ENCODE data around the gene GPATCH4. TPM values are rescaled to one million over a fixed set of nuclear protein-coding genes. Genes with fewer than 3 reads are reported as not detected.
A peak's percentile ranks its signal among the peaks of the same experiment; 100 is the strongest.
"Not testable (repeated sequence)": the region's sequence is repeated elsewhere in the genome, so short reads cannot be mapped to it uniquely, and the experiment has no call there.

GPATCH4 gene
- total RNA-seq, 1 donor from 2014 or later, result 33.8 TPM

DNA sequence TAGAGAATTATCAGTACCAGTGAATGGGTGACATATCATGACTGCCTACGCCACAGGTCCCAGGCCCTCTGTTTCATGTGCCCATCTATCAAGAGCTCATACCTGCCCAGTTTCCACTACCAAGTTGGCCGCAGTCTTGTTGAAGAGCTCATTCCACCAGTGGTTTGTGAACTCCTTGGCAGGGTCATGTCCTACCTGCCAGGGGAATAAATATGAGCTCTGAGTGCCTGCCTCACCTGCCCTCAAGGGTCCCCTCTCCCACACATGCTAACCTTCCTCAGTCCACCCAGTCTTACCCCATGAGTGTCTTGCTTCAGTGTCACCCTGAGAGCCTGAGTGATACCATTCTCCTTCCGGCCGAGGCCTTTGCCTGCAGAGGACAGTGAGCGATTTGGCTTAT lies 3.2 kb downstream of the GPATCH4 start:
- no peak for DNase-seq (ENCODE audit: low read depth)

DNA sequence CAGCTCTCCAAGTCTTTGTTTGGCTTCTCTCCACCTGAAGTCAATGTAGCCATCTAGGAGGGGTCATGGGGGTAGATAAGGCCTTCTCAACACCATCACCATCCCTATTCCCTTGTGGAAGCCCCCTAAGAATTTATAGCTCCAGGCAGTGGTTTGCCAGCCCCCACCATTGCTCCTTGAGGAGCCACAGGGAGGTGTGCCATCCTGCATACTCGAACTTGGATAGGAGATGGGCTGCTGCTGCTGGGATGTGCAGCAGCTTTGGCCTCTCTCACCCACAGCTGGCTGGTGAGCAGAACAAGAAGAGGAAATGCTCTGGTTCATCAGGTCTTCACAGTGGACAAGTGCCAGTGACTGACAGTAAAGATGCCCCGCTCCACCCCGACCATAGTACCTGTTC lies 4.9 kb downstream of the GPATCH4 start:
- no peak for DNase-seq (ENCODE audit: low read depth)

DNA sequence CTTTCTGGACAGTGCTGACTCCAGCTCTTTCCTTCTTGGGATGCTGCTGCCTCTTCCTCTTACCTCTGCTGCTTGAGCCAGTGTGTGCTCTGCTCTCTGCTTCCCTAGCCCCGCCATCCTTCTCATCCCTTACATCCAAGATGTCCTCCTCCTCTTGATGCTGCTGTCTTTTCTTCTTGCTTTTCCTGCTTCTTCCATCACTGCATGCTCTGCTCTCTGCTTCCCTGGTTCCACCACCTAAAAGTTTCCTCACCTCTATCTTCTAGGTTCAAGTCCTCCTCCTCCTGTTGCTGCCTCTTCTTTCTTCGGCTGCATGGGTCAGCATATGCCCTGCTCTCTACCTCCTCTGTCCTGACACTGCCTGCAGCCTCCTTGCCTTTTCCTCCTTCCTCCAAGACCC lies 6.3 kb downstream of the GPATCH4 start:
- DNase-seq (ENCODE audit: low read depth), result no peak

DNA sequence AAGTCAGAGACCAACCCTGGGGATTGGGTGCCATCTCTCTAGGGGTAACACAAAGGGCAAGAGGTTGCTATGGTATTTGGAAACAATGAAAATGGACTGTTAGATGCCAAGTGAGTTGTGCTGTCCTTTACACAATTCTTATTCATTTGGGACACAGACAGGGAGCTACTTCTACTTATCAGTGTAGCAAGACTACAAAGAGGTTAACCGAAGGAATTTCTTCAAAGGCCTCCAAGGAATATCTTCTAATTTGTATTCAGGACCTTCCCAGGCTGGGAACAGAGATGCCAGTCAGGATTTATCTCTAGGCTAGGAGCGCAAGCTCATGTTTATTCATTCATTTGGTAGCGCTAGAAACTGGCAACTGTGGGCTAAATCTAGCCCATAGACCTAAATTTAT lies 7.1 kb downstream of the GPATCH4 start:
- no peak for DNase-seq (ENCODE audit: low read depth)

DNA sequence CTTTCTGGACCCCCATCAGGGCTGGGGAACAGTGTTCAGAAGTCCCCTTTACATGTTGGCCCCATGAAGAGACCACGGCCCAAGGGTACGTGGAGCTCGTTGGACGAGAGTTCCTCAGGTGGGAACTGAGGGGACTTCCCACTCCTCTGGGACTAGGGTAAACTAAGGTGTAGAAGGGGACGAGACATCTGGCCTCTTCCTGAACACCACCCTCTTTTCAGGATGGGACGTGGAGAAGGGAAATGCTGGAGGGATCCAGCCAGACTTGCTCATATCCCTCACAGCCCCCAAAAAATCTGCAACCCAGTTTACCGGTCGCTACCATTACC lies 7.7 kb downstream of the GPATCH4 start:
- no peak for DNase-seq (ENCODE audit: low read depth)

DNA sequence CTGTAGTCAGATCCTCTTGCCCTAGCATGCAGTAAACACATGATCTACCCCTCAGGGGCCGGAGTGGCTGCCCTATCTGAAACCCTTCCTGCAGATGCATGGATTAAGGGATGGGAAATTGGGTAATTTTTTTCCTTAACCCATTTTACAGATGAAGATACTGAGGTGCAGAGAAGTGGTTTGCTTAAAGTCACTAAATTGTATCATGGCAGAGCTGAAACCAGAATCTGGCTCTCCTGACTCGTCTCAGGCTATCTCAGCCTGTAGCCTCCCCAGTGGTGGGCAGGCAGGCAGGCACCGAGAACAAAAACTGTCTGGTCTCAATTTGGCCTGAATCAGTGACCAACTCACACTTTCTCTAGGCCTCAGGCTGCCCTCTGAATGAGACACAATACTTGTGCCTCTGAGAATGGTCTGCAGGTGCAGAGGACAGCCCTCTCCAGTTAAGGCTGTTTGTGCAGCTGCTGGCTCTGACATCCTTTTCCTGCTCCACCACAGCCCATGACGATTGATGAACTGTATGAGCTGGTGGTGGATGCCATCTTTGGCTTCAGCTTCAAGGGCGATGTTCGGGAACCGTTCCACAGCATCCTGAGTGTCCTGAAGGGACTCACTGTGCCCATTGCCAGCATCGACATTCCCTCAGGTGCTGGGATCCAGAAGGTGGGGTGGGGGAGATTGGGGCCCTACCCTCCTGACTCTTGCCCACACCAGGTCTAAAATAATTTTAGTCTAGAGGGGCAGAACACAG lies 8.2 kb downstream of the GPATCH4 start:
- DNase-seq (ENCODE audit: low read depth), result no peak

DNA sequence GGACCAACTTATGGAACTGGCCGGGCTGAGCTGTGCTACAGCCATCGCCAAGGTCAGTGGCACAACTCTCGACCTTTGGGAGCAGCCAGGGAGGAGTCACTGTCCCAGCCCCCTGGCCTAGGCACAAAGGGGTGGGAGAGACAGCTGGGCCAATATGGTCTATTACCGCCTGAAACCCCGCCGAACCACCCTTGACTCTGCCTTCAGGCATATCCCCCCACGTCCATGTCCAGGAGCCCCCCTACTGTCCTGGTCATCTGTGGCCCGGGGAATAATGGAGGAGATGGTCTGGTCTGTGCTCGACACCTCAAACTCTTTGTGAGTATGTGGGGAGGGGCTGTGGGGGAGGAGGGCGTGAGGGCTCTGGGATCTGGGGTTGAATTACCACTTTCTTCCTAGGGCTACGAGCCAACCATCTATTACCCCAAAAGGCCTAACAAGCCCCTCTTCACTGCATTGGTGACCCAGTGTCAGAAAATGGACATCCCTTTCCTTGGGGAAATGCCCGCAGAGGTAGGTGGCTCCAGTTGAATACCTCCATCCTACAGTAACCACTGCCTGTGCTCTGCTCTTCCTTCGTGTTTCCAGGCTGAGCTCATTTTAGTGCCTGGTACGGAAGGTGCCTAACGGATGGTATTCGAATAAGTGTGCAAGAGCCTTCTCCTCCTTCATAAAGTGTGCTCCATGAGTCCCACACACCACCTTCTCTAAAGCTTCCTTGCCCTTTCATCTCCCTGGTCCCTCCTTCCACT lies 8.9 kb downstream of the GPATCH4 start:
- no peak for DNase-seq (ENCODE audit: low read depth)

DNA sequence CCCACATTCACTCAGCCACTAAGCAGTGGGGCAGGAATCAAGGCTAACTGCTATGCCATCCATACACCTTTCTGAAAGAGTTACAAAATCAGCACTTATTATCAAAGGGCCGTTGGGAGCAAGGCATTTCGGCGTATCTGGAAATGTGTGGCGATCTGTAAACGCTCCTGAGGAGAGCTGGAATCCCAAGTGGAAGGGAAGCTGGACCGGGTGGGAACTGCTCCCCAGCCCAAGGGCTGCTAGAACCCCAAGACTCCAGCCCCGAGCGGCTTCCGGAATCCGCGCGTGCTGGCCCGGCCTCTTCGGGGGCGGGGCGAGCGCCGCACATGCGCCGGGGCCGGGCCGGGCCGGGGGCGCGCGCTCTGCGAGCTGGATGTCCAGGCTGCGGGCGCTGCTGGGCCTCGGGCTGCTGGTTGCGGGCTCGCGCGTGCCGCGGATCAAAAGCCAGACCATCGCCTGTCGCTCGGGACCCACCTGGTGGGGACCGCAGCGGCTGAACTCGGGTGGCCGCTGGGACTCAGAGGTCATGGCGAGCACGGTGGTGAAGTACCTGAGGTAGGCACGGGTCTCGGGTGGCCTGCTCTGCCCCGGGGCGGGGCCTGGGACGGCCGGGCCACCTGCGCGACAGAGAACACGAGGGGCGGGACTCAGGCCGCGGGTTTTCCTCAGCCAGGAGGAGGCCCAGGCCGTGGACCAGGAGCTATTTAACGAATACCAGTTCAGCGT lies 9.7 kb downstream of the GPATCH4 start, which contains the start of gene NAXE:
Gene NAXE (plus strand): TSS at position 345 of the 726 bp plus-strand sequence. CDS start 29 bp downstream, at position 374.
- no peak for DNase-seq (ENCODE audit: low read depth)

DNA sequence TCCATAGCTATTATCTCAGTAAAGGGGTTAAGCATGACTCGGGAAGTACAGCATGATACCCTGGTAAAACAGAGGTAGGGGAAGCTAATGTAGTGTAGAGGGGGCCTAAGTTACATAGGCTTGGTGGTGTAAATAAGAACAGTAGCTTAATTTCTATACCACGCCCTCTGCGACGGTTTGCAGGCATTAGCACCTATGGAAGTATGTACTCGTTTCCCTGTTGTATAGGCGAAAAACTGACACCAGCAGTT lies 10.2 kb downstream of the GPATCH4 start:
- DNase-seq (ENCODE audit: low read depth), result no peak

DNA sequence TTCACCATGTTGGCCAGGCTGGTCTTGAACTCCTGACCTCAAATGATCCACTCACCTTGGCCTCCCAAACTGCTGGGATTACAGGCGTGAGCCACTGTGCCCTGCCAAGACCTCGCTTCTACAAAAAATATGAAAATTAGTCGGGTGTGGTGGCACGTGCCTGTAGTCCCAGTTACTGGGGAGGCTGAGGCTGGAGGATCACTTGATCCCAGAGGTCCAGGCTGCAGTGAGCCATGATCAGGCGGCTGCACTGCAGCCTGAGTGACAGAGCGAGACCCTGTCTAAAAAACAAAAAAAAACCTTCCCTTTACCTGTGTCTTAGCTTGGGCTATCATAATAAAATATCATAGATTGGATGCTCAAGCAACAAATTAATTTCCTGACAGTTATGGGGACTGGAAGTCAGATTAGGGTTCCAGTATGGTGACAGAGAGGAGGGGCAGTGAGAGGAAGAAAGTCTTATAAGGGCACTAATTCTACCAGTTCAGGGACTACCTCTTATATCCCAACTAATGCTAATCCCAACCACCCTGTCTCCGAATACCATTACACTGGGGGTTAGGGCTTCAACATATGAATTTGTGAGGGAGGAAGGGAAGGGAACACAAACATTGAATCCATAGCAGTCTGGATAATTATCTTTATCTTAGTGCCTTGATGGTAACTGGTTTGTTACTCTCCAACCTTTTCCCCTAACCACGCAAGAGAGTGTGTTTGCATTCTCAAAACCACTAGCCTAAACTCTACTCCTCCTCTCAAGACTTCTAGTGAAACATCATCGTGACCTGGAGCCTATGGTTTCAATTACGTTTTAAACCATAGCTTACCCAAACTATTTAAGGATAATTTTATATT lies 10.7 kb downstream of the GPATCH4 start:
- DNase-seq (ENCODE audit: low read depth), result no peak

DNA sequence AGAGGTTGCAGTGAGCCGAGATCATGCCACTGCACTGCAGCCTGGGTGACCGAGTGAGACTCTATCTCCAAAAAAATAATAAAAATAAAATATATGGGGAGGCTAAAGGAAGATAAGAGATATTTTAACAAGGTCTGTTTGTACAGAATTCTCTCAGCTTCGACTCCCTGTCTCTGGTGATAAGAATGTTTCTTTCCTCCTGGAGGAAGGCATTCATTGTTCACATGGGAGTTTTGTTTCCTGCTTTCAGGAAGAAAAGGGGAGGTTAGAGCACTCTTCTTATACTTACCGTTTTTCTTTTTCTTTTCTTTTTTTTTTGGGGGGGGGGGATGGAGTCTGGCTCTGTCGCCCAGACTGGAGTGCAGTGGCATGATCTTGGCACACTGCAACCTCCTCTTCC lies 11.7 kb downstream of the GPATCH4 start:
- DNase-seq (ENCODE audit: low read depth), result no peak

DNA sequence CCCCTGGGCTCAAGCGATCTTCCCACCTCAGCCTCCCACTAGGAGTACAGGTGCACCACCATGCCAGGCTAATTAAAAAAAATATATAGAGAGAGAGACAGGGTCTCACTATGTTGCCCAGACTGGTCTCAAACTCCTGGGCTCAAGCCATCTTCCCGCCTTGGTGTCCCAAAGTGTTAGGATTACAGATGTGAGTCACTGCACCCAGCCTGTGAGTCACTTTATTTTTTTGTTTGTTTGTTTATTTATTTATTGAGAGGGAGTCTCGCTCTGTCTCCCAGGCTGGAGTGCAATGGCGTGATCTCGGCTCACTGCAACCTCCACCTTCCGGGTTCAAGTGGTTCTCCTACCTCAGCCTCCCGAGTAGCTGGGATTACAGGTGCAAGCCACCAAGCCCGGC lies 13.4 kb downstream of the GPATCH4 start:
- DNase-seq (ENCODE audit: low read depth), result not testable (repeated sequence)

DNA sequence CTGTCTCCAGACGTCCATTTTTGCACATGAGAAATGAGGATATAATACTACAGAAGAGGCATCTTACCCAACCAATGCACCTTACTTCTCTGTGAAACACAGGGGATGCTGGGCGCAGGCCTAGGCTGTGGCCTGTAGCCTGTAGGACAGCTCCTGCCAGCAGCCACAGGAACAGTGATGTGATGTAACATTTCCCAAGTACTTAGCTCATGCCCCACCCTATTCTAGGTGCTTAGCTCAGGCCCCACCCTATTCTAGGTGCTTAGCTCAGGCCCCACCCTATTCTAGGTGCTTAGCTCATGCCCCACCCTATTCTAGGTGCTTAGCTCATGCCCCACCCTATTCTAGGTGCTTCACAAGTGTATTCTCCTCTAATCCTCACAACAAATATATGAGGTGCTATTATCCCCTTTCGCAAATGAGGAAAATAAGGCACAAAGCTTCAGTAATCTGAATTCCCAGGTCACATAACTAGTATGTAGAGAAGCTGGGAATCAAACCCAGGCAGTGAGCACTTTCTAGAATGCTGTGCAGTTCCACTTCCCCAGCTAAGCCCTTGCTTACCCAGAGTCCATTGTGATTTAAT lies 14.3 kb downstream of the GPATCH4 start:
- no peak for DNase-seq (ENCODE audit: low read depth)

DNA sequence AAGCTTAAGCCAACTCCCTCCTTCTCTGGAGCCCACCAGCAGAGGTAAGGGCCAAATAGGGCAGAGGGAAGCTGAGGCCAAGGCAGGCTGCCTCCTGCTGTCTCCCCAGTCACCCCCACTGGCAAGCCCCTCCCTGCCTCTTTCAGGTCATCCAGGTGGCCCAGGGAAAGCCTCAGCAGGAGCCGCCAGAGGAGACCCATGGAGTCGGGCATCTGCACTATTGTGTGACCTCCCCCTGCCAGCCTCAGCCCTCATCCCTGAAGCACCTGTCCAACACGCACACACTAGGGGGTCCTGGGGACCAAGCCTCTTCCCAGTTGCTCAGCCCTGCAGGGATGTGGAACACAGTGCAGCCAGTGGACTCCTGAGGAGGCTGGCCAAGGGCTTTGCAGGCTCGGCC lies 15.0 kb downstream of the GPATCH4 start:
- DNase-seq (ENCODE audit: low read depth), result no peak

DNA sequence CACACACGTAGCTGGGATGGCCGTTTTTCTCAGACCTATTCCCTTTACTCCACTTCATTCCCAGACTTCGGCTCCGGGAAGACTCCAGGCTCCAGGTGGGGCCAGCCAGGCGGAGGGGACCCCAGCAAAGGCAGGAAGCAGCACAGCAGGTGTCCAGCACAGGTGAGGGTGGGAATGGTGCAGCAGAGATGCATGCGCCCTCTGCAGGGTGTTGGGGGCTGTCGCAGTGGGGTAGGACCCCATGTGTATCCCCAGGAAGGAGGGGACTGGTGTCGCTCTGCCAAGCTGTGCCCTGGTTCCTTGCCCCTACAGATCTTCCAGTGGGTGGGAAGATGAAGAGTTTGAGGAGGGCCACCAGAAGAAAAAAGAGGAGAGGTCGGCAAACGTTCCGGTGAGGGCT lies 16.5 kb downstream of the GPATCH4 start:
- DNase-seq (ENCODE audit: low read depth), result no peak

DNA sequence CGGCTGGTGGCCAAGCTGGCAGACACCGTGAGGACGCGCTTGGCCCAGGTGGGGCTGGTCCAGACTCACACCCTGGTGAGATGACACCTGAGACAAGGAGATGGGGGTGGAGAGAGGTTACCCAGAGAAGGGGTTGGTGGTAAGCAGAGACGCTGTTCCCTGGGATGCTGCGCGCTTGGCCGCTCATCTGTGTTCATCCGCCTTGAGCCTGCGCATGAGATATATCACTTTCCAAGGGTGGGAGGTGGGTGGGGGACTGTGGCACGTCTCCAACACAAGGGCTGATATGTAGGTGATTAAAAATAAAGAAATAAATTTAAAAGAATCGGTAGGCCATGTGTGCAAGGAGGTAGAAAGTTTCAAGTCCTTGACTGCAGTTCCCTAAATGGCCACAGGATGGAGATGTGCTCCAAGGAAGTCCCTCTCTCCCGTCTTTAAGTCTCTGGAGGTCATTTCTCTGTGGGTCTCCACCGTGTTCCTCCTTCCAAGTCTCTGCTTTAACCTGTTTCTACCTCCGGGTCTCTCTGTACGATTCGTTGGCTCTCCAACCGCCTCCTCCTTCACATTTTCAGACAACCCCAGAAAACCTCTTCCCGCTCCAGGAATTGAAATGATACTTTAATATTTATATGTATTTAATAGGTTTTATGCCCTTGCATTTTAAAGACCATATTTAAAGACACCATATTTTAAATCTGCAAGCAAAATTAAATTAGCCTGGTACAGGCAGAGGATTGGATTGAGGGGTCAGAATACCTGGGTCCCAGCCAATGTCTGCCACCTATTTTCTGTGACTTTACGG lies 17.3 kb downstream of the GPATCH4 start:
- DNase-seq (ENCODE audit: low read depth), result peak; percentile 83

DNA sequence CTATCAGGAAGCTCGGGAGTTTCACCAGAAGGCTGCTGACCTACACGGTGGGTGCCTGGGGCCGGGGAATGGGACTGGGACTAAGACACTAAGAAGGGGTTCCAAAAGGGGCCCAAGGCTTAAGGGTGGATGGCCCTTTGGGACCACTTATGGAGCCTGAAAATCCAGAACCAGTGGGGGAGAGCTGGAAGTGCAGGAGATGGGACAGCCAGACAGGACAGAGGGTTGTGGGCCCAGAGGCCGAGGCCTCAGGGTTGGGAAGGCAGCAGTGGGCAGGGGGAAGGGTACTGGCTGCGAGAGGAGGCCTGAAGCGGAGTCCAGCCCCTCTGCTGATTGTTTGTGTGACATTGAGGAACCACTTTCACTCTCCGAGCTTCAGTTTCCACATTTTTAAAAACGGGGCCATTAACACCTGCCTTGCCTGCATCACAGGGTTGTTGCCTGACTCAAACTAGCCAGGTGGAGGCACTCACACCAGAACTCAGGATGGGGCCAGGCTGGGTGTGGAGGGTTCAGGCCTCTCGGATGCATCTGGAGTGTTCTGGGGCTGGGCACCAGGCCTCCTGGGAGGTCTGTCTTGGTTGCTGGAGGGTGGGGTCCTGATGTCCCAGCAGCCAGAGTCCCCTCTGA lies 18.8 kb downstream of the GPATCH4 start:
- DNase-seq (ENCODE audit: low read depth), result no peak

DNA sequence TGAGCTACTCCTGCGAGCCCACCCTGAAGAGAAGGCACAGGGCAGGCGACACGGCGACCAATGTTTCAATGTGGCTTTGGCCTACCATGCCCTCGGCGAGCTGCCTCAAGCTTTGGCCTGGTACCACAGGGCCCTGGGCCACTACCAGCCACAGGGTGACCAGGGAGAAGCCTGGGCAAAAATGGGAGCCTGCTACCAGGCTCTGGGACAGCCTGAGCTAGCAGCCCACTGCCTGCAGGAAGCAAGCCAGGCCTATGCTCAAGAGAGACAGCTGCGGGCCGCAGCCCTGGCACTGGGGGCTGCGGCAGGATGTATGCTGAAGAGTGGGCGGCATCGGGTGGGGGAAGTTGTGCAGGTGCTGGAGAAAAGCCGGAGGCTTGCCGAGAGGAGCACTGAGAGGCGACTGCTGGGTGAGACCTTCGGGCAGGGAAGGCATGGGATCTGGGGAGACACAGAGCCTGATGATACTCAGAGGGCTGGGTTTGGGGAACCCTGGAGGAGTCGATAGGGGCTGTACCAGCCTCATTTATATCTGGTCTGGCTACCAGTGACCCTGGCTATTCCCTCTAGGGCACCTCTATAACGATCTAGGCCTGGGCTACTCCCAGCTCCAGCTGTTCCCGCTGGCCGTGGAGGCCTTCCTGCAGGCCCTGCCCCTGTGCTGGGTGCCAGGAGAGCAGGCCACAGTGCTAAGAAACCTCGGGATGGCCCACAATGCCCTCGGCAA lies 19.5 kb downstream of the GPATCH4 start:
- DNase-seq (ENCODE audit: low read depth), result no peak

DNA sequence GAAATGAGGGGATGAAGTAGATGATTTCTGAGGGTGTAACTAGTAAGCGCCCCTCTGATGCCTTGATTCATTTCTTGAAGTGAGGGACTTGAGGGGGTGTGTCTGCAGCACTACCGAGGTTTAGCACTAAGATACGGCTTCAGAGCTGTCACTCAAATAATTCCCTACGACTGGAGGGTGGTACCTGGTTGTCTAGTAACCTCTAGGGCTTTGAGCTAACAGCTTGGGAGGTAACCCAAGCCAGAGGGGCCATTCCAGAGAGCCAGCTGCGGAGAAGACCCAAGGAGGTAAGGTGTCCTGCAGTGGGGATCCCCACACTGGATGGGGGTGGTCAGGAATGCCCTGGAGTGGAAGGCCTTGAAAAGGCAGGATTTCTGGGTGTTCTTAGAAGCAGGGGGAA lies 21.8 kb downstream of the GPATCH4 start, which contains the start of gene TTC24:
Gene TTC24 (plus strand): TSS at position 252 of the 400 bp plus-strand sequence. CDS start 1,642 bp downstream, outside the sequence.
- DNase-seq (ENCODE audit: low read depth), result no peak

DNA sequence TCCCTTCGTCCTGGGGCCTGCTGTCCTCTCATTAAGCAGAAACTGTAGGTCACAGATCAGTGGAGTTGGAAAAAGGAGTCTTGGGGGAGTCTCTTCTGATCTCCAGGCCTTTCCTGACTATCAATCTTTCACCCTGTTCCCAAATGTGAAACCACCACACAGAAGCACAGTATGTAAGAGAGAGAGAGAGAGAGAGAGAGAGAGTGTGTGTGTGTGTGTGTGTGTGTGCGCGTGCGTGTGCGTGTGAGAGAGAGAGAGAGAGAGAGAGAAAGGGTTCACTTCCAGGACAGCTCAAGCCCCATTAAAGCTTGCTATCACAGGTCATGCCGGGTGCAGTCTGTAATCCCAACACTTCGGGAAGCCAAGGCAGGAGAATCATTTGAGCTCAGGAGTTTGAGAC lies 23.2 kb downstream of the GPATCH4 start:
- DNase-seq (ENCODE audit: low read depth), result no peak

All from renal cortical epithelial cell (primary cell).